NCI-H1930 (cell line): ENCODE results near the gene LENEP.

ENCODE experiments used
- DNase-seq, 2 experiments: peaks; one replicate each; lab custom pipeline; 2025; lab: John Stamatoyannopoulos, UW

Gene LENEP

GRCh38 chr1:154999571-155000410 is 6.4 kb downstream of the LENEP start:
- peak; percentile 60 to 71 for DNase-seq

- no peak for DNase-seq
Measured at GRCh38 chr1:155000411-155000725, 7.0 kb downstream of the LENEP start.

GRCh38 chr1:155000726-155001424 is 7.5 kb downstream of the LENEP start:
- DNase-seq = peak; percentile 83 to 89

GRCh38 chr1:155001425-155001674 is 8.0 kb downstream of the LENEP start:
- no peak for DNase-seq

- peak; percentile 98 for DNase-seq
Measured at GRCh38 chr1:155001675-155002463, 8.5 kb downstream of the LENEP start.

GRCh38 chr1:155002464-155003226 is 9.3 kb downstream of the LENEP start, which contains the start of gene ZBTB7B:
Gene ZBTB7B, plus strand, starts transcription at chr1:155002802. Its CDS starts 11,859 bp downstream, at chr1:155014661.
- no peak for DNase-seq

- no peak for DNase-seq
Measured at GRCh38 chr1:155003227-155003765, 9.9 kb downstream of the LENEP start.

GRCh38 chr1:155003766-155004351 is 10.5 kb downstream of the LENEP start:
- DNase-seq = no peak

GRCh38 chr1:155004352-155005075 is 11.1 kb downstream of the LENEP start:
- peak in 1 of 2 experiments; percentile 31 for DNase-seq

- no peak for DNase-seq
Measured at GRCh38 chr1:155005076-155006011, 12.0 kb downstream of the LENEP start.

GRCh38 chr1:155006601-155007101 is 13.3 kb downstream of the LENEP start:
- no peak for DNase-seq

- no peak for DNase-seq
Measured at GRCh38 chr1:155007251-155007828, 14.0 kb downstream of the LENEP start.

GRCh38 chr1:155008015-155008941 is 14.9 kb downstream of the LENEP start:
- no peak for DNase-seq

- DNase-seq = no peak
Measured at GRCh38 chr1:155009221-155009711, 15.9 kb downstream of the LENEP start.

GRCh38 chr1:155009742-155010141 is 16.4 kb downstream of the LENEP start:
- no peak for DNase-seq

- no peak for DNase-seq
Measured at GRCh38 chr1:155010211-155010918, 17.0 kb downstream of the LENEP start.

GRCh38 chr1:155011004-155011416 is 17.6 kb downstream of the LENEP start:
- no peak for DNase-seq
